ENCODE data around the gene CDC42SE2.
"Not testable (repeated sequence)": the region's sequence is repeated elsewhere in the genome, so short reads cannot be mapped to it uniquely, and the experiment has no call there.

CDC42SE2 gene

DNA sequence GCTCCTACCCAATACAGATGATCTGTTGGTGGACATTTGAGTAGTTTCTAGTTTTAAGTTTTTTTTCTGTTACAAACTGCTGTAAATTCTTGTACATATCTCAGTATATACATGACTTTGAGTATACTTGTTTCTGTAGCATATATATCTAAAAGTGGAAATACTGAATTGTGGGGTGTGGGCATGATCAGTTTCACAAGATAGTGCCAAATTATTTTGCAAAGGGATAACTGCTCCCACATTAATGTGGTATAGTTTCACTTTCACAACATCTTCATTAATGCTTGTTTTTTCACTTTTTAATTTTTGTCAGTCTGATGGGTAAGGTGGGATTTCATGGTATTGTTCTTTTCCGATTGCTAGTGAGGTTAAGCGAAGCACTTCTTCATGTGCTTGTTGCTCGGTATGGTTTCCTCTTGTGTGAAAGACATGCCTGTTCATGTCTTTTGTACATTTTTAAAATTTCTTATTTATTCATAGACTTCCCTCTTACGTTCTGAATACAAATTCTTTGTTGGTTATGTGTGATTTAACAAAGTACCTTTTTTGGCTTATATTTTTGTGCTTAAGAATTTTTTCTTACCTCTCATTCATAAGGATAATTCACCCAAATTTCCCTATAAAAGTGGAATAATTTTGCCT, 103.5 kb downstream of the CDC42SE2 start:
- Histone ChIP-seq H3K27me3 (ENCODE audit: control insufficient read depth, insufficient read depth, low read length) (no peaks in the 10 kb centered on the region), H3K36me3 (ENCODE audit: control insufficient read depth, insufficient read depth, low read length) (no peaks in the 10 kb centered on the region), H3K4me3 (ENCODE audit: low read depth, low read length) (no peak overlapping the region), H3K27ac (ENCODE audit: low read depth, low read length) (no peak overlapping the region), H3K9me3 (ENCODE audit: control insufficient read depth, insufficient read depth, low read length) (no peaks in the 10 kb centered on the region), H3K9ac (ENCODE audit: low read depth, low read length) (no peak overlapping the region), H3K4me1 (ENCODE audit: control insufficient read depth, insufficient read depth, low read length) (no peaks in the 10 kb centered on the region)

DNA sequence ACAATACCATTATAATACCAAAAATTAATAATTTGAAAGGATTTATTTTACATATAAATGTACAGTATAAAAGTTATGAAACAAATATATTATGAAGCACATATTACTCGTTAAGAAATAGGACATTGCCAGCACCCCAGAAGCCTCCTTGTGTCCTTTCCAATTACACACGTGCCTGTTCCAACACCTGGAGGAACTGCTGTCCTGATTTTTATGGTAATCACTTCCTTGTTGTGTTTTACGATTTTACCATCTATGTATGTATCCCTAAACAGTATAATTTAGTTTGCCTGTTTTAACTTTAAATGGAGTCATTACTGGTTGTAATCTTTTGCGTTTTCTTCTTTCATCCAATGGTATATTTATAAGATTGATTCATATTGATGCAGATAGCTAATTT, 105.0 kb downstream of the CDC42SE2 start:
- Histone ChIP-seq H3K27me3 (ENCODE audit: control insufficient read depth, insufficient read depth, low read length) (no peaks in the 10 kb centered on the region), H3K9ac (ENCODE audit: low read depth, low read length) (no peak overlapping the region), H3K4me3 (ENCODE audit: low read depth, low read length) (no peak overlapping the region), H3K4me1 (ENCODE audit: control insufficient read depth, insufficient read depth, low read length) (no peaks in the 10 kb centered on the region), H3K9me3 (ENCODE audit: control insufficient read depth, insufficient read depth, low read length) (no peaks in the 10 kb centered on the region), H3K27ac (ENCODE audit: low read depth, low read length) (no peak overlapping the region), H3K36me3 (ENCODE audit: control insufficient read depth, insufficient read depth, low read length) (no peaks in the 10 kb centered on the region)

DNA sequence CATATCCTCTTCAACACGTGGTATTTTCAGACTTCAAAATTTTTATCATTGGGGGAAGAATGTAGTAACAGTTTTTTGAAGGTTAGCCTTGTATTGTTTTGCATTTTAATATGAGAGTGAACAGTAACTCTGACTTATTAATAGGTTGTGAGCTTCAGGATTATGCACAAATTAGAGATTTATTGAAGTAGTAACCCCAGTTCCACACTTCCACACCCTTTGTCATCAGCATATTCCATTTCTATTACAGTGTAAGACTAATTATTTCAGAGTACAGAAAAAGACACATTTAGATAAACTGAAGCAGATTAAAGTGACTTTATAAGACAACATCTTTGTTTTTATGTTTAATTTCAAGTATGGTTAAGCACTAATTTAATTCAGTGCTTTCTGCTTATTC, 105.7 kb downstream of the CDC42SE2 start:
- Histone ChIP-seq H3K9me3 (ENCODE audit: control insufficient read depth, insufficient read depth, low read length) (no peaks in the 10 kb centered on the region), H3K4me1 (ENCODE audit: control insufficient read depth, insufficient read depth, low read length) (no peaks in the 10 kb centered on the region), H3K4me3 (ENCODE audit: low read depth, low read length) (no peak overlapping the region), H3K27ac (ENCODE audit: low read depth, low read length) (no peak overlapping the region), H3K27me3 (ENCODE audit: control insufficient read depth, insufficient read depth, low read length) (no peaks in the 10 kb centered on the region), H3K36me3 (ENCODE audit: control insufficient read depth, insufficient read depth, low read length) (no peaks in the 10 kb centered on the region), H3K9ac (ENCODE audit: low read depth, low read length) (no peak overlapping the region)

DNA sequence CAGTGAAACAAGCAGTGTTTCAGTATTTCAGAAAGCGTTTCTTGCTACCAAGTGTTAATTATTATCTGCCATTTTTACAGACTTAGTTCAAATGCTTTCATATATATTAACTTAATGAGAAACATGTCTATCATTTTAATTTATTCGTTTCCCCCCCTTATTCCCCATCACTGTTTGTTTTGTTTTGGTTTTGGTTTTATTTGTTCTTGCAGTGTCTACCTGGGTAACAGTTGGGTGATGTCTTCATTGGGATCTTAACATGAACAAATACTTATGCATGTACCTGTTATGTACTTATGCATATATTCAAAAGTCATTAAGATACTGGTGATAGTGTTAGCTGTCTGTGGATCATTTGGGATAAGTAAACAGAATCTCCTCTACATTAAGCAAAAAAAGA, 108.0 kb downstream of the CDC42SE2 start:
- H3K9me3 ChIP-seq (ENCODE audit: control insufficient read depth, insufficient read depth, low read length) = no peaks in the 10 kb centered on the region
- H3K4me3 ChIP-seq (ENCODE audit: low read depth, low read length) = no peak overlapping the region
- no peak overlapping the region for H3K9ac ChIP-seq (ENCODE audit: low read depth, low read length)
- no peaks in the 10 kb centered on the region; the same call in 1 of the 2 replicates for H3K4me1 ChIP-seq (ENCODE audit: control insufficient read depth, insufficient read depth, low read length)
- no peaks in the 10 kb centered on the region for H3K27me3 ChIP-seq (ENCODE audit: control insufficient read depth, insufficient read depth, low read length)
- no peak overlapping the region for H3K27ac ChIP-seq (ENCODE audit: low read depth, low read length)
- H3K36me3 ChIP-seq (ENCODE audit: control insufficient read depth, insufficient read depth, low read length) = no peaks in the 10 kb centered on the region

DNA sequence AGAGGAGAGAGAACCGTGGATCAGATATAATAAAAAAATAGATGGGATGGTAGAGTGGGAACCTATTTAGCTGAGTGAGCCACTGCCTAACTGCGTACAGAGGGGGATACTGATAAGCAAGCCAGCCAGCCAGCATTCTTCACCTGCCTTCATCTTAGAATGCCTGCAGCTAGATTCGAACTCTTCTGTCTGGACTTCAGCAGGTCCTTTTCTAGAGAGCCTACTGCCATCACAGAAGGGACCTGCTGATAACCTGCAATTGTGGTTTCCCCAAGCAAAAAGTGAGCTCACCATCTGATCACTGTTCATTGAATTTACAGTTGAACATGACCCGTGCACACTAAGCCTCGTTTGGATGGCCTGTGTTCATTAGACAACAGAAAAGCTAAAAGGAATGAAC, 109.4 kb downstream of the CDC42SE2 start:
- Histone ChIP-seq H3K36me3 (ENCODE audit: control insufficient read depth, insufficient read depth, low read length) (no peaks in the 10 kb centered on the region), H3K9ac (ENCODE audit: low read depth, low read length) (no peak overlapping the region; the same call in 1 of the 2 replicates), H3K9me3 (ENCODE audit: control insufficient read depth, insufficient read depth, low read length) (no peaks in the 10 kb centered on the region), H3K4me1 (ENCODE audit: control insufficient read depth, insufficient read depth, low read length) (no peaks in the 10 kb centered on the region; the same call in 1 of the 2 replicates), H3K27me3 (ENCODE audit: control insufficient read depth, insufficient read depth, low read length) (no peaks in the 10 kb centered on the region), H3K27ac (ENCODE audit: low read depth, low read length) (no peak overlapping the region), H3K4me3 (ENCODE audit: low read depth, low read length) (no peak overlapping the region)

DNA sequence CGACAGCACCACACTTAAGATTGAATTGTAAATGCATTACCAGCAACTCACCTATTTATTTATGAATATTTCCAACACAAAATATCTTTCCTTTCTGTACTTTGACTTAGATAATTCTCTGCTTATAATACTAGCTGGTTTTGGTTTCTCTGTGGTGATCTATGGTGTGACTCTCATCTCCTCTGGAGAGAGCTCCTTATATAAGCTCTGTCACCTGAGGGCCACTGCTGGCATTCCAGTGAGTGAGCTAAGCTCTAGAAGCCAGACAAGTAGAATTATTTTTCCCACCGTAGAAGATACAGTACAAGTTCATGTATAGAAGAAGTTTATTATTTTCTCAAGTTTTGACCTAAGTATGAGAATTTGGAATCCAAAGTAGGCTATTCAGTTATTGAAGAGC, 111.5 kb downstream of the CDC42SE2 start:
- H3K27ac ChIP-seq (ENCODE audit: low read depth, low read length) = no peak overlapping the region
- H3K4me1 ChIP-seq (ENCODE audit: control insufficient read depth, insufficient read depth, low read length) = peaks cover 8% of the 10 kb centered on the region; the same call in 1 of the 2 replicates
- no peaks in the 10 kb centered on the region for H3K36me3 ChIP-seq (ENCODE audit: control insufficient read depth, insufficient read depth, low read length)
- H3K4me3 ChIP-seq (ENCODE audit: low read depth, low read length) = no peak overlapping the region
- no peak overlapping the region for H3K9ac ChIP-seq (ENCODE audit: low read depth, low read length)
- no peaks in the 10 kb centered on the region for H3K9me3 ChIP-seq (ENCODE audit: control insufficient read depth, insufficient read depth, low read length)
- no peaks in the 10 kb centered on the region for H3K27me3 ChIP-seq (ENCODE audit: control insufficient read depth, insufficient read depth, low read length)

DNA sequence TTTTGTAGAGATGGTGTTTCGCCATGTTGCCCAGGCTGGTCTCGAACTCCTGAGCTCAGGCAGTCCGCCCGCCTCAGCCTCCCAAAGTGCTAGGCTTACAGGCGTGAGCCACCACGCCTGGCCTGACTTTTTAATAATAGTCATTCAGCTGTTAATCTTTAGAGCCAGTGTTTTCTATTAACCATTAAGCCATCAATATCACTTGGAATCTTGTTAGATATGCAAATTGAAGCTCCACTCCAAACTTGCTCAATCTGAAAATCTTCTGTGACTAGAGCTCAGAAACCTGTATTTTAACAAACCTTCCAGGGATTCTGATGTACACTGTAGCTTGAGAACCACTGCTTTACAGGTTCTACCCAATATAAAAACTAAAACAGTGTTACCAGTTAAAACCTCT, 113.5 kb downstream of the CDC42SE2 start:
- Histone ChIP-seq H3K9ac (ENCODE audit: low read depth, low read length) (no peak overlapping the region), H3K4me3 (ENCODE audit: low read depth, low read length) (no peak overlapping the region), H3K36me3 (ENCODE audit: control insufficient read depth, insufficient read depth, low read length) (no peaks in the 10 kb centered on the region), H3K27me3 (ENCODE audit: control insufficient read depth, insufficient read depth, low read length) (no peaks in the 10 kb centered on the region), H3K4me1 (ENCODE audit: control insufficient read depth, insufficient read depth, low read length) (peaks cover 8% of the 10 kb centered on the region; the same call in 1 of the 2 replicates), H3K9me3 (ENCODE audit: control insufficient read depth, insufficient read depth, low read length) (no peaks in the 10 kb centered on the region), H3K27ac (ENCODE audit: low read depth, low read length) (no peak overlapping the region)

DNA sequence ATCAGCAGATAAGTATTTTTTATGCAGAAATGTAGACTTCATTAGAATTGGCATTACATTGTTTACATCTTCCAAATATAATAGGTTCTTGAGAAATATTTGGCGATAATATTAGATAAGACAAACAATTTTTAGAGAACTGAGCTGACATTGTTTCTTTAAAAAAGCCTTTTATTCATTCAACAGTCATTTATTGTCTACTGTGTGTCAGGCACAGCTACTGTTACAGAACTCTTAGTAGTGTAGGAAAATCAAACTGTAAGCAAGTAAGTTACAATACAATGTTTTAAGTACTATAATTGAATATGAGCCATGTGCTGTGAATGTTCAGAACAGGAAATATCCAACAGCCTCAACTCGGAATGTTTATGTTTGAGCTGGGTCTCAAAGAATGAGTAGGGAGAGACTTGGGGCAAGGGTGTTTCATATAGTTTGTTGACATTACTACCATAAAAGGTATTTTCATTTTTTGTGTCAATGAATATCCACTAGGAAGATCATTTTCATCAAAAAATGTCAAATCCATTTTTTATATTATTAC, 114.0 kb downstream of the CDC42SE2 start:
- H3K9ac ChIP-seq (ENCODE audit: low read depth, low read length) = no peak overlapping the region
- H3K36me3 ChIP-seq (ENCODE audit: control insufficient read depth, insufficient read depth, low read length) = no peaks in the 10 kb centered on the region

DNA sequence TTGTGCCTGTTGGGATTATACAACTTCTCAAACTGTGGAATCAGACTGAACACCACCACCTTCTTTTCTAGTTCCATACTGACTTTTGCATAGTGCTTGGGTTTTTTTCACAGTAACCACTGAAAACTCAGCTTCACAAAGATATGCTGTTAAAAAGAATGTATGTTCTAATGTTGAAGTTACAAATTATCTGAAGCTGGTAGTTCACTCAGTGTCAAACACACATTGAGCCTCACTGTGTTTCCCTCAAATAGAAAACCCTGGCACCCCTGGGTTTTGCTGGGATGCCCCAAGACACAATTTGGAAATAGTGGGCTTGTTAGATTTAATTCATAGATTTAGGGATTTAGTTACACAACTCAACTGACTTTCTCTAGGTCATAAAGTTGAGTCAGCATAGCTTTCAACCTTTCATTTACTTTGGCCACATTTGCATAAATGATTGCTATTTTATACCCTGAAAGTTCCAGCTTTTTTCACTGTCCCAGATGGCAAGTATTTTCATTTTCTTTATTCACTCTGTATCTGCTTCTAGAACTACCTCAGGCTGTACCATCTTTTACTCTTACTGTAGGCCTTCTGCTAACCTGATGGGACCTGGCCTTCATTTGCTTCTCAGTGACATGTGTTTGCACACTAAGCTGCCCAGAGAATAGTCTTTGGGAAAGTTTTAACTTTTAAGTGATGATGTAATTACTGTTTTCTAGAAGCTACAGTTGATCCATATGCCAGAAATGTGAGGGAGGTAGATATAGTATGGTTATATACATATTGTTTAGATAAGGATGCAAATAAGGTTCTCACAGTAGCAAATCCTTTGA, 115.1 kb downstream of the CDC42SE2 start:
- no peaks in the 10 kb centered on the region for H3K36me3 ChIP-seq (ENCODE audit: control insufficient read depth, insufficient read depth, low read length)
- H3K4me3 ChIP-seq (ENCODE audit: low read depth, low read length) = no peak overlapping the region
- H3K9me3 ChIP-seq (ENCODE audit: control insufficient read depth, insufficient read depth, low read length) = no peaks in the 10 kb centered on the region
- H3K27me3 ChIP-seq (ENCODE audit: control insufficient read depth, insufficient read depth, low read length) = no peaks in the 10 kb centered on the region
- no peak overlapping the region for H3K27ac ChIP-seq (ENCODE audit: low read depth, low read length)
- no peak overlapping the region for H3K9ac ChIP-seq (ENCODE audit: low read depth, low read length)
- H3K4me1 ChIP-seq (ENCODE audit: control insufficient read depth, insufficient read depth, low read length) = peaks cover 13% of the 10 kb centered on the region

More for the DNA sequence above, 114.0 kb downstream of the CDC42SE2 start:
- Histone ChIP-seq H3K27ac (ENCODE audit: low read depth, low read length) (no peak overlapping the region), H3K9me3 (ENCODE audit: control insufficient read depth, insufficient read depth, low read length) (no peaks in the 10 kb centered on the region), H3K4me3 (ENCODE audit: low read depth, low read length) (no peak overlapping the region), H3K4me1 (ENCODE audit: control insufficient read depth, insufficient read depth, low read length) (peaks cover 12% of the 10 kb centered on the region), H3K27me3 (ENCODE audit: control insufficient read depth, insufficient read depth, low read length) (no peaks in the 10 kb centered on the region)

DNA sequence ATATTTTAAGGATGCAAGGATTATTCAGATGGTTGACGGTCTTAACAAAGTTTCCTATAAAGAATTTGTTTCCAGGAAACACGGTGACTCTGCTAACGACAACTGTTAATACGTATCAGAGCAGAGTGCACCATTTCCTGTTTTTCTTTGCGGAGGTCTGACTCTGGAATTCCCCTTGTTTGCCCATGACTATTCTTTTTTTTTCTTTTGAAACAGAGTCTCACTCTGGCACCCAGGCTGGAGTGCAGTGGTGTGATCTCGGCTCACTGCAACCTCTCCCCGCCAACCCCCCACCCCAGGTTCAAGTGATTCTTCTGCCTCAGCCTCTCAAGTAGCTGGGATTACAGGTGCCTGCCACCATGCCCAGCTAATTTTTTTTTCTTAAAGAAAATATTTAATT, 115.9 kb downstream of the CDC42SE2 start:
- Histone ChIP-seq H3K9me3 (ENCODE audit: control insufficient read depth, insufficient read depth, low read length) (no peaks in the 10 kb centered on the region), H3K27ac (ENCODE audit: low read depth, low read length) (no peak overlapping the region), H3K36me3 (ENCODE audit: control insufficient read depth, insufficient read depth, low read length) (no peaks in the 10 kb centered on the region), H3K4me3 (ENCODE audit: low read depth, low read length) (no peak overlapping the region), H3K27me3 (ENCODE audit: control insufficient read depth, insufficient read depth, low read length) (no peaks in the 10 kb centered on the region), H3K4me1 (ENCODE audit: control insufficient read depth, insufficient read depth, low read length) (peaks cover 13% of the 10 kb centered on the region), H3K9ac (ENCODE audit: low read depth, low read length) (no peak overlapping the region)

DNA sequence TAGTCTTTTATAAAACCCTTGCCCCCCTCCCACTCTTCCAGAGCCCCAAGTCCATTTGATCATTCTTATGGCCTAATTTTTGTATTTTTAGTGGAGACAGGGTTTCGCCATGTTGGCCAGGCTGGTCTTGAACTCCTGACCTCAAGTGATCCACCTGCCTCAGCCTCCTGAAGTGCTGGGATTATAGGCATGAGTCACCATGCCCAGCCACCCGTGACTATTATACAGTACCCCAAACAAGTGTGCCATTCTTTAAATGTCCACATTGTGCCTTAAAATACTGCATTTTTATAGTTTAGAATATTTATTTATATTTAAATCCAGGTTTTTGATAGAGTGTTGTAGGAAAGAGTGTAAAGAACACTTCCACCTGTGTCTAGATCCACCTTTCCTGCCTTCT, 116.4 kb downstream of the CDC42SE2 start:
- not testable (repeated sequence) for H3K9ac ChIP-seq (ENCODE audit: low read depth, low read length); H3K27me3 ChIP-seq (ENCODE audit: control insufficient read depth, insufficient read depth, low read length); H3K27ac ChIP-seq (ENCODE audit: low read depth, low read length); H3K9me3 ChIP-seq (ENCODE audit: control insufficient read depth, insufficient read depth, low read length); H3K4me3 ChIP-seq (ENCODE audit: low read depth, low read length); H3K36me3 ChIP-seq (ENCODE audit: control insufficient read depth, insufficient read depth, low read length)
- H3K4me1 ChIP-seq (ENCODE audit: control insufficient read depth, insufficient read depth, low read length) = peaks cover 13% of the 10 kb centered on the region

All from HUES48 (cell line).